A549 (cell line): Measurements from ENCODE around the gene CLEC4M. TPM values are rescaled to one million over a fixed set of nuclear protein-coding genes. Genes with fewer than 3 reads are reported as not detected.

Source experiments
- ATAC-seq, 2 experiments: fragments of 200-7000 bp in 1 of 2; fragments of >200 bp in 1 of 2; cut with Nextera tagmentation in 1 of 2; cut with Tn5 transposase in 1 of 2; 3 replicates each; pipeline versions ENCODE4 v1.8.0 to v1.9.1; 2018 to 2020; ENCODE audit warnings: mild to moderate bottlenecking in 1 of 2, moderate library complexity in 1 of 2
- CTCF ChIA-PET: fragments of 300-600 bp; sonication (Branson Sonifier 250); formaldehyde crosslinking; extraction: SDS; loops from one replicate; lab custom pipeline; 2021; ENCODE audit warnings: antibody characterized with exemption, inconsistent platforms; lab: Yijun Ruan, JAX
- POLR2A ChIA-PET: fragments of 350-600 bp; formaldehyde crosslinking; extraction: SDS; loops from one replicate; lab custom pipeline; 2021; ENCODE audit warnings: antibody characterized with exemption, inconsistent platforms; lab: Yijun Ruan, JAX
- DNase-seq, 2 experiments: peaks; one replicate each; pipeline versions ENCODE4 v3.0.0 to v3.0.0-alpha.2; 2011 to 2016; ENCODE audit warnings: low read depth in 1 of 2, low spot score in 1 of 2
- FAIRE-seq: peaks from 2 replicates; lab custom pipeline; 2011; peaks lifted over from hg19 to GRCh38; lab: Jason Lieb, UNC
- H3K27ac ChIP-seq, 2 experiments: fragments of >200 bp; sonication (Bioruptor Twin); formaldehyde crosslinking; 3 replicates each; pipeline ENCODE4 v1.5.1; 2016 to 2017
- H3K4me1 ChIP-seq: fragments of >200 bp; sonication (Bioruptor Twin); formaldehyde crosslinking; 3 replicates; pipeline ENCODE4 v1.6.1; 2016
- H3K4me2 ChIP-seq: fragments of >200 bp; sonication (Bioruptor Twin); formaldehyde crosslinking; 3 replicates; pipeline ENCODE4 v1.6.1; 2016
- H3K4me3 ChIP-seq: fragments of >200 bp; sonication (Bioruptor Twin); formaldehyde crosslinking; 3 replicates; pipeline ENCODE4 v1.5.1; 2016
- H3K9me3 ChIP-seq: fragments of >200 bp; sonication (Bioruptor Twin); formaldehyde crosslinking; 3 replicates; pipeline ENCODE4 v1.6.1; 2016
- BHLHE40 ChIP-seq: IDR thresholded peaks from 2 replicates; pipeline ENCODE4 v1.6.1; 2012; ENCODE audit warnings: low read depth, low read length, inconsistent platforms
- CBX2 ChIP-seq: fragments of 200-600 bp; sonication (generic); IDR thresholded peaks from 2 replicates; pipeline ENCODE4 v1.6.1; 2016; ENCODE audit warnings: low read depth, mild to moderate bottlenecking, borderline replicate concordance
- CHD2 ChIP-seq: fragments of 150-350 bp; IDR thresholded peaks from 2 replicates; pipeline ENCODE4 v1.6.1; 2014; ENCODE audit warnings: low read length; ENCODE audit not compliant: partially characterized antibody
- FOSL2 ChIP-seq, 2 experiments: fragments of 450-650 bp in 1 of 2; fragments of >200 bp in 1 of 2; sonication (Bioruptor Twin) in 1 of 2; formaldehyde crosslinking; IDR thresholded peaks; 2 replicates each; pipeline versions ENCODE4 v1.5.0 to v1.6.1; 2016 to 2020; ENCODE audit warnings: mild to moderate bottlenecking in 1 of 2, moderate library complexity in 1 of 2
- FOXS1 ChIP-seq: fragments of 250-450 bp; sonication (Bioruptor Pico); IDR thresholded peaks from 2 replicates; pipeline ENCODE4 v1.5.0; 2020; ENCODE audit warnings: mild to moderate bottlenecking, moderate library complexity
- GATA3 ChIP-seq: IDR thresholded peaks from 2 replicates; pipeline ENCODE4 v1.6.1; 2012; ENCODE audit warnings: borderline replicate concordance
- HOXA7 ChIP-seq: fragments of 250-450 bp; sonication (Bioruptor Pico); IDR thresholded peaks from 2 replicates; pipeline ENCODE4 v1.5.0; 2020; ENCODE audit warnings: mild to moderate bottlenecking, moderate library complexity
- HOXB13 ChIP-seq: fragments of 250-450 bp; sonication (Bioruptor Pico); IDR thresholded peaks from 2 replicates; pipeline ENCODE4 v1.5.0; 2020; ENCODE audit warnings: low read depth, mild to moderate bottlenecking, moderate library complexity
- JUN ChIP-seq, 2 experiments: fragments of >200 bp; sonication (Bioruptor Twin); formaldehyde crosslinking; IDR thresholded peaks; 2 replicates in 1 of 2; 3 replicates in 1 of 2; pipeline ENCODE4 v1.6.1; 2016 to 2017
- JUNB ChIP-seq: fragments of >200 bp; sonication (Bioruptor Twin); formaldehyde crosslinking; IDR thresholded peaks from 2 replicates; pipeline ENCODE4 v1.6.1; 2016
- NFE2L2 ChIP-seq: fragments of 150-350 bp; conservative IDR thresholded peaks from 2 replicates; pipeline ENCODE4 v1.6.1; 2014; ENCODE audit warnings: low read length
- PHF8 ChIP-seq: fragments of 200-600 bp; sonication (generic); IDR thresholded peaks from 2 replicates; pipeline ENCODE4 v1.6.1; 2016; ENCODE audit warnings: low read depth, mild to moderate bottlenecking, antibody characterized with exemption, moderate library complexity, borderline replicate concordance
- RAD21 ChIP-seq, 2 experiments: fragments of >200 bp in 1 of 2; sonication (Bioruptor Twin) in 1 of 2; formaldehyde crosslinking in 1 of 2; IDR thresholded peaks in 1 of 2; conservative IDR thresholded peaks in 1 of 2; 2 replicates in 1 of 2; 3 replicates in 1 of 2; pipeline ENCODE4 v1.6.1; 2012 to 2018; ENCODE audit warnings: inconsistent platforms in 1 of 2
- RFX5 ChIP-seq: fragments of 450-650 bp; IDR thresholded peaks from 2 replicates; pipeline ENCODE4 v1.7.1; 2014; ENCODE audit warnings: antibody characterized with exemption, mild to moderate bottlenecking, moderate library complexity
- RNF2 ChIP-seq: fragments of 200-600 bp; sonication (generic); IDR thresholded peaks from 2 replicates; pipeline ENCODE4 v1.6.1; 2016; ENCODE audit warnings: low read depth, mild to moderate bottlenecking, antibody characterized with exemption, moderate library complexity, borderline replicate concordance
- SREBF2 ChIP-seq: fragments of 450-650 bp; IDR thresholded peaks from 2 replicates; pipeline ENCODE4 v1.6.1; 2014; ENCODE audit warnings: mild to moderate bottlenecking, moderate library complexity
- TFCP2L1 ChIP-seq: fragments of 250-450 bp; sonication (Bioruptor Pico); IDR thresholded peaks from 2 replicates; pipeline ENCODE4 v1.5.0; 2021; ENCODE audit warnings: mild to moderate bottlenecking
- ZC3H11A ChIP-seq: fragments of 450-650 bp; IDR thresholded peaks from 2 replicates; pipeline ENCODE4 v1.6.1; 2014; ENCODE audit warnings: antibody characterized with exemption, mild to moderate bottlenecking
- ZSCAN20 ChIP-seq: fragments of 250-450 bp; sonication (Bioruptor Pico); IDR thresholded peaks from 2 replicates; pipeline ENCODE4 v1.8.0; 2022; ENCODE audit warnings: mild to moderate bottlenecking, moderate library complexity
- WGBS: methylation state at CpG from one replicate; pipeline ENCODE4 v1.1.6; 2017; ENCODE audit errors: missing lambda C conversion rate; 5-methylcytosine and 5-hydroxymethylcytosine counted together
- polyA plus RNA-seq, 4 experiments: library from polyadenylated mRNA; depleted of rRNA in 3 of 4; stranded (reverse); fragments of >200 nt; fragmentation: RNase III in 1 of 4; extraction: RNeasy Plus Mini Kit Qiagen cat#74134 plus additional on column Dnase treatment in 1 of 4; gene quantifications; 2 replicates in 3 of 4; 3 replicates in 1 of 4; pipeline ENCODE4 v1.2.3, GENCODE V29; 2011 to 2017
- TF ChIP-seq, protein P1 (sequence below): fragments of 250-450 bp; sonication (Bioruptor Pico); IDR thresholded peaks from 2 replicates; pipeline ENCODE4 v1.5.0; 2020; ENCODE audit warnings: low read depth, mild to moderate bottlenecking, moderate library complexity
- TF ChIP-seq, protein P2 (sequence below): fragments of 450-650 bp; IDR thresholded peaks from 2 replicates; pipeline ENCODE4 v1.6.1; 2014; ENCODE audit warnings: antibody characterized with exemption
- TF ChIP-seq, protein P3 (sequence below): IDR thresholded peaks from 2 replicates; pipeline ENCODE4 v1.6.1; 2012
- TF ChIP-seq, protein P4 (sequence below): fragments of >200 bp; sonication (Bioruptor Twin); formaldehyde crosslinking; IDR thresholded peaks from 2 replicates; pipeline ENCODE4 v1.6.1; 2016

CLEC4M gene
- polyA plus RNA-seq, 2 of the 4 experiments (the other 2 are of a cell fraction): not detected

DNA sequence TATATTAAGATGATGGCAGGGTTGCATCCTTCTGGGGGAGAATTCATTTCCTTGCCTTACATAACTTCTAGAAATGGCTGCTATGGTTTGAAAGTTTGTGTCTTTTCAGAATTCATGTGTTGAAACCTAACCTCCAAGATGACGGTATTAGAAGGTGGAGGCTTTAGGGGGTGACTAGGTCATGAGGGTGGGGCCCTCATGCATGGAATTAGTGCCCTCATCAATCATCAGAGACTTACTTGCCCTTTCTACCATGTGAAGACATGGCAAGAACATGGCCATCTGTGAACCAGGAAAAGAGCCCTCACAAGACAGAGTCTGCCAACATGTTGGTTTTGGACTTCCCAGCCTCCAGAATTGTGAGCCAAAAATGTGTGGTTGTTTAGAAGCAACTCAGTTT is 46.3 kb upstream of the CLEC4M start:
- no peak for FAIRE-seq
- TF ChIP-seq HOXA7 (no peak), CHD2 (no peak), FOXS1 (no peak), SREBF2 (no peak), FOSL2 (IDR thresholded peaks at IDR 0.05) (no peak), FOSL2 (CRISPR knock-in tag; IDR thresholded peaks at IDR 0.05) (no peak), TFCP2L1 (no peak), HOXB13 (no peak)
- TF ChIP-seq, protein P1, sequence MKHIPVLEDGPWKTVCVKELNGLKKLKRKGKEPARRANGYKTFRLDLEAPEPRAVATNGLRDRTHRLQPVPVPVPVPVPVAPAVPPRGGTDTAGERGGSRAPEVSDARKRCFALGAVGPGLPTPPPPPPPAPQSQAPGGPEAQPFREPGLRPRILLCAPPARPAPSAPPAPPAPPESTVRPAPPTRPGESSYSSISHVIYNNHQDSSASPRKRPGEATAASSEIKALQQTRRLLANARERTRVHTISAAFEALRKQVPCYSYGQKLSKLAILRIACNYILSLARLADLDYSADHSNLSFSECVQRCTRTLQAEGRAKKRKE (CRISPR knock-in tag): no peak
- TF ChIP-seq, protein P2, sequence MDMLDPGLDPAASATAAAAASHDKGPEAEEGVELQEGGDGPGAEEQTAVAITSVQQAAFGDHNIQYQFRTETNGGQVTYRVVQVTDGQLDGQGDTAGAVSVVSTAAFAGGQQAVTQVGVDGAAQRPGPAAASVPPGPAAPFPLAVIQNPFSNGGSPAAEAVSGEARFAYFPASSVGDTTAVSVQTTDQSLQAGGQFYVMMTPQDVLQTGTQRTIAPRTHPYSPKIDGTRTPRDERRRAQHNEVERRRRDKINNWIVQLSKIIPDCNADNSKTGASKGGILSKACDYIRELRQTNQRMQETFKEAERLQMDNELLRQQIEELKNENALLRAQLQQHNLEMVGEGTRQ: no peak
- TF ChIP-seq, all 56 proteins: peak for 0
- H3K4me3 ChIP-seq: no peak overlapping the region
- WGBS: 0% methylated on average over 1 of the region's 1 CpG
- no peak overlapping the region for H3K27ac ChIP-seq
- H3K4me2 ChIP-seq: no peak overlapping the region
- no peaks in the 10 kb centered on the region for H3K4me1 ChIP-seq
- ChIA-PET CTCF (no interaction called here), POLR2A (no interaction called here)
- H3K9me3 ChIP-seq: peaks cover 4% of the 10 kb centered on the region; the same call in 2 of the 3 replicates
- DNase-seq: no peak
- ATAC-seq: no peak

DNA sequence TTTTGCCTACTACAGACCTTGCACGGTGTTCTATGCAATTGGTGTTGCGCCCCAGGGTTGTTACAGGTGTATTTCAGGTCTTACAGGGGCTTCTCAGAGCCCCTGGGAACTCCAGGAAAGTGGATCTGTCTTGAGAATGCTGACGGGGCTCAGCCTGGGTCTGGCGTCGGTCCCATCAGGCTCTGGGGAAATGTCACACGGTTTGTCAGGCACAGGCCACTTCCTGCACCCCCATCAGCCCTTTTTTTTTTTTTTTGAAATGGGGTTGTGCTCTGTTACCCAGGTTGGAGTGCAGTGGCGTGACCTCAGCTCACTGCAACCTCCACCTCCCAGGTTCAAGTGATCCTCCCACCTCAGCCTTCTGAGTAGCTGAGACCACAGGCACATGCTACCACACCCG is 44.4 kb upstream of the CLEC4M start:
- 31% methylated on average over 8 of the region's 8 CpGs for WGBS
- ChIA-PET CTCF (interaction anchor here (1.5 kb wide), 1 partner anchor 38 kb away, joined by 3 read pairs; the partner anchor contains the start of gene TRAPPC5), POLR2A (no interaction called here)
- no peak overlapping the region for H3K4me2 ChIP-seq
- ATAC-seq: no peak
- no peak for FAIRE-seq
- no peak for TF ChIP-seq ZSCAN20 (CRISPR knock-in tag)
- TF ChIP-seq NFE2L2: no peak
- TF ChIP-seq ZC3H11A: no peak
- TF ChIP-seq, protein P3, sequence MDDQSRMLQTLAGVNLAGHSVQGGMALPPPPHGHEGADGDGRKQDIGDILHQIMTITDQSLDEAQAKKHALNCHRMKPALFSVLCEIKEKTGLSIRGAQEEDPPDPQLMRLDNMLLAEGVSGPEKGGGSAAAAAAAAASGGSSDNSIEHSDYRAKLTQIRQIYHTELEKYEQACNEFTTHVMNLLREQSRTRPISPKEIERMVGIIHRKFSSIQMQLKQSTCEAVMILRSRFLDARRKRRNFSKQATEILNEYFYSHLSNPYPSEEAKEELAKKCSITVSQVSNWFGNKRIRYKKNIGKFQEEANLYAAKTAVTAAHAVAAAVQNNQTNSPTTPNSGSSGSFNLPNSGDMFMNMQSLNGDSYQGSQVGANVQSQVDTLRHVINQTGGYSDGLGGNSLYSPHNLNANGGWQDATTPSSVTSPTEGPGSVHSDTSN: no peak
- no peak for TF ChIP-seq PHF8
- TF ChIP-seq BHLHE40: no peak
- no peak for TF ChIP-seq CHD2
- TF ChIP-seq, protein P4, sequence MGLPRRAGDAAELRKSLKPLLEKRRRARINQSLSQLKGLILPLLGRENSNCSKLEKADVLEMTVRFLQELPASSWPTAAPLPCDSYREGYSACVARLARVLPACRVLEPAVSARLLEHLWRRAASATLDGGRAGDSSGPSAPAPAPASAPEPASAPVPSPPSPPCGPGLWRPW: no peak
- TF ChIP-seq GATA3: no peak
- no peak for TF ChIP-seq RNF2
- no peak for TF ChIP-seq TFCP2L1
- no peak for TF ChIP-seq CBX2
- no peak for TF ChIP-seq FOSL2 (IDR thresholded peaks at IDR 0.05)
- no peak for TF ChIP-seq FOSL2 (CRISPR knock-in tag; IDR thresholded peaks at IDR 0.05)
- TF ChIP-seq RFX5: no peak
- DNase-seq: no peak
- H3K27ac ChIP-seq: no peak overlapping the region
- H3K4me3 ChIP-seq: no peak overlapping the region
- no peaks in the 10 kb centered on the region for H3K4me1 ChIP-seq
- peaks cover 4% of the 10 kb centered on the region; the same call in 2 of the 3 replicates for H3K9me3 ChIP-seq

DNA sequence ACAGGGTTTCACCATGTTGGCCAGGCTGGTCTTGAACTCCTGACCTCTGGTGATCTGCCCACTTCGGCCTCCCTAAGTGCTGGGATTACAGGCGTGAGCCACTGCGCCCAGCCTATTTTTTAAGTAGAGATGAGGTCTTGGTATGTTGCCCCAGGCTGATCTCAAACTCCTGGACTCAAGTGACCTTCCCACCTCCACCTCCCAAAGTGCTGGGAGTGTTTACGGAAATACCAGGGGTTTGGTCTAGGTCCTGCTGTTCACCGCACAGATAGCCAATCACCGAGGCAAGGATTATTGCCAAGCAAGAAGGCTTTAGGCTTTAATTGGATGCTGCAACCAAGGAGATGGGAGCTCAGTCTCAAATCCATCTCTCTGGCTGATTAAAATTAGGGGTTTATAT is 42.7 kb upstream of the CLEC4M start:
- WGBS: 63% methylated on average over 5 of the region's 6 CpGs
- H3K4me2 ChIP-seq: no peak overlapping the region
- no peak for FAIRE-seq
- H3K4me3 ChIP-seq: no peak overlapping the region
- no peaks in the 10 kb centered on the region for H3K4me1 ChIP-seq
- no peak for DNase-seq
- POLR2A ChIA-PET: no interaction called here
- CTCF ChIA-PET: no interaction called here
- no peak overlapping the region for H3K27ac ChIP-seq
- peaks cover 4% of the 10 kb centered on the region; the same call in 2 of the 3 replicates for H3K9me3 ChIP-seq
- no peak for ATAC-seq
- TF ChIP-seq JUNB: no peak
- TF ChIP-seq FOXS1: no peak
- TF ChIP-seq JUN (IDR thresholded peaks at IDR 0.05): no peak
- TF ChIP-seq RAD21 (conservative IDR thresholded peaks at IDR 0.05 in 1 of 2, IDR thresholded peaks at IDR 0.05 in 1 of 2): no peak
